ENCODE data around the gene FNDC7.
"Not testable (repeated sequence)": the region's sequence is repeated elsewhere in the genome, so short reads cannot be mapped to it uniquely, and the experiment has no call there.

Gene FNDC7

GRCh38 chr1:108745980-108746381 is 33.3 kb downstream of the FNDC7 start:
- DNase-seq = no peak

GRCh38 chr1:108746382-108747170 is 33.9 kb downstream of the FNDC7 start, which contains the start of gene STXBP3:
Gene STXBP3 (plus strand): TSS chr1:108746674. CDS start chr1:108746738, 64 bp downstream.
- DNase-seq = peak; percentile 82 to 98 (median 97)

GRCh38 chr1:108747171-108747850 is 34.6 kb downstream of the FNDC7 start:
- peak in 12 of 14 donors; percentile 43 to 90 (median 70) for DNase-seq

GRCh38 chr1:108747898-108748297 is 35.2 kb downstream of the FNDC7 start:
- no peak for DNase-seq

GRCh38 chr1:108749081-108749480 is 36.4 kb downstream of the FNDC7 start:
- DNase-seq = no peak

GRCh38 chr1:108750476-108751181 is 37.9 kb downstream of the FNDC7 start:
- DNase-seq = no peak

GRCh38 chr1:108753363-108753762 is 40.7 kb downstream of the FNDC7 start:
- DNase-seq = no peak

- no peak for DNase-seq
Measured at GRCh38 chr1:108758796-108759195, 46.1 kb downstream of the FNDC7 start.

GRCh38 chr1:108767115-108767514 is 54.4 kb downstream of the FNDC7 start:
- no peak for DNase-seq

- DNase-seq = no peak
Measured at GRCh38 chr1:108767708-108768107, 55.0 kb downstream of the FNDC7 start.

- DNase-seq = no peak
Measured at GRCh38 chr1:108777839-108778238, 65.1 kb downstream of the FNDC7 start.

- no peak for DNase-seq
Measured at GRCh38 chr1:108779455-108779854, 66.7 kb downstream of the FNDC7 start.

GRCh38 chr1:108780937-108781574 is 68.3 kb downstream of the FNDC7 start:
- DNase-seq = no peak

- not testable (repeated sequence) for DNase-seq
Measured at GRCh38 chr1:108781575-108781944, 68.9 kb downstream of the FNDC7 start.

GRCh38 chr1:108785264-108785663 is 72.6 kb downstream of the FNDC7 start:
- no peak for DNase-seq

GRCh38 chr1:108785880-108786279 is 73.2 kb downstream of the FNDC7 start:
- no peak for DNase-seq

- no peak for DNase-seq
Measured at GRCh38 chr1:108791790-108792189, 79.1 kb downstream of the FNDC7 start.

Measured in C1 segment of cervical spinal cord (tissue), 14 donors.